G401 (cell line): ENCODE results near the gene ST6GALNAC6. TPM values are rescaled to one million over a fixed set of nuclear protein-coding genes. Genes with fewer than 3 reads are reported as not detected.
"Not testable (repeated sequence)": the region's sequence is repeated elsewhere in the genome, so short reads cannot be mapped to it uniquely, and the experiment has no call there.

Source experiments
- DNase-seq: peaks from one replicate; pipeline ENCODE4 v3.0.0-alpha.2; 2015; ENCODE audit warnings: low spot score
- in situ Hi-C: cut with HindIII; loops from 2 replicates; pipeline ENCODE4 v1.10.0; 2016; ENCODE audit warnings: low sequenced_read_pairs, mixed read lengths
- total RNA-seq: library from RNA; depleted of rRNA; stranded (reverse); fragments of >200 nt; shearing (Covaris generic); gene quantifications from 2 replicates; pipeline ENCODE4 v1.2.3, GENCODE V29; 2014; rRNA removed

The ST6GALNAC6 gene
- total RNA-seq, 1 experiment from 2014 or later, result 73.0 TPM

- in situ Hi-C loops, result no loop called here
- DNase-seq, result no peak
Observed at GRCh38 chr9:127848756-127849504, 50.5 kb downstream of the ST6GALNAC6 start.

- no peak for DNase-seq
- in situ Hi-C loops, result no loop called here
Observed at GRCh38 chr9:127847833-127848755, 51.3 kb downstream of the ST6GALNAC6 start.

- in situ Hi-C loops, result no loop called here
- DNase-seq, result peak; percentile 36
Observed at GRCh38 chr9:127847178-127847510, 52.3 kb downstream of the ST6GALNAC6 start.

- DNase-seq, result peak; percentile 27
- in situ Hi-C loops, result no loop called here
Observed at GRCh38 chr9:127846443-127847177, 52.8 kb downstream of the ST6GALNAC6 start.

GRCh38 chr9:127845619-127846018 lies 53.8 kb downstream of the ST6GALNAC6 start:
- in situ Hi-C loops, DNase-seq: not testable (repeated sequence)

- DNase-seq, result no peak
- in situ Hi-C loops, result no loop called here
Observed at GRCh38 chr9:127844821-127845359, 54.5 kb downstream of the ST6GALNAC6 start.

- in situ Hi-C loops, result no loop called here
- no peak for DNase-seq
Observed at GRCh38 chr9:127841087-127841835, 58.1 kb downstream of the ST6GALNAC6 start.

- no peak for DNase-seq
- in situ Hi-C loops, result no loop called here
Observed at GRCh38 chr9:127838375-127839078, 60.9 kb downstream of the ST6GALNAC6 start.

GRCh38 chr9:127837346-127837745 lies 62.1 kb downstream of the ST6GALNAC6 start:
- in situ Hi-C loops, result no loop called here

GRCh38 chr9:127836561-127836960 lies 62.8 kb downstream of the ST6GALNAC6 start:
- DNase-seq, in situ Hi-C loops: not testable (repeated sequence)

More at GRCh38 chr9:127837346-127837745, 62.1 kb downstream of the ST6GALNAC6 start:
- no peak for DNase-seq

- no peak for DNase-seq
- in situ Hi-C loops, result no loop called here
Observed at GRCh38 chr9:127835991-127836516, 63.3 kb downstream of the ST6GALNAC6 start.

Other genes starting within 250 kb of the ST6GALNAC6 start
- not detected in 2 replicates for gene CFAP157, start 192.6 kb downstream of the ST6GALNAC6 start, total RNA-seq
- 33.3 and 35.0 TPM in 2 replicates for gene PTRH1, start 183.9 kb downstream of the ST6GALNAC6 start, total RNA-seq
- gene TTC16, start 183.5 kb downstream of the ST6GALNAC6 start, total RNA-seq, result not detected in 2 replicates
- gene TOR2A, start 164.3 kb downstream of the ST6GALNAC6 start, total RNA-seq, result 17.9 and 25.0 TPM in 2 replicates
- gene SH2D3C, start 120.9 kb downstream of the ST6GALNAC6 start, total RNA-seq, result 4.6 and 6.5 TPM in 2 replicates
- gene CDK9, start 113.6 kb downstream of the ST6GALNAC6 start, total RNA-seq, result 103 and 121 TPM in 2 replicates
- 164 and 188 TPM in 2 replicates for gene FPGS, start 96.7 kb downstream of the ST6GALNAC6 start, total RNA-seq
- 2.6 and 4.4 TPM in 2 replicates for gene ENG, start 44.9 kb downstream of the ST6GALNAC6 start, total RNA-seq
- 46.4 and 62.6 TPM in 2 replicates for gene AK1, start 21.9 kb downstream of the ST6GALNAC6 start, total RNA-seq
- gene ST6GALNAC4, start 17.4 kb upstream of the ST6GALNAC6 start, total RNA-seq, result 31.9 and 32.8 TPM in 2 replicates
- gene PIP5KL1, start 31.2 kb upstream of the ST6GALNAC6 start, total RNA-seq, result 0.68 and 23.4 TPM in 2 replicates
- gene DPM2, start 38.3 kb upstream of the ST6GALNAC6 start, total RNA-seq, result 17.1 and 39.0 TPM in 2 replicates
- 12.4 and 18.6 TPM in 2 replicates for gene EEIG1, start 81.4 kb upstream of the ST6GALNAC6 start, total RNA-seq
- gene NAIF1, start 167.7 kb upstream of the ST6GALNAC6 start, total RNA-seq, result 5.4 and 6.6 TPM in 2 replicates
- gene SLC25A25, start 168.6 kb upstream of the ST6GALNAC6 start, total RNA-seq, result 25.5 and 29.0 TPM in 2 replicates
- gene PTGES2, start 228.1 kb upstream of the ST6GALNAC6 start, total RNA-seq, result 85.7 and 122 TPM in 2 replicates
- 13.5 TPM in 1 of 2 replicates, not detected in the other for gene LCN2, start 249.8 kb upstream of the ST6GALNAC6 start, total RNA-seq